Pancreas (tissue), 10 donors: ENCODE results near the gene ZNF496. TPM values are rescaled to one million over a fixed set of nuclear protein-coding genes. Genes with fewer than 3 reads are reported as not detected.

Experiments
- ATAC-seq, 4 donors: fragments of 200-7000 bp; cut with Tn5 transposase; one replicate each; pipeline versions ENCODE4 v1.8.0 to v1.9.1; 2020; ENCODE audit warnings: mild to moderate bottlenecking in 4 of 4, moderate library complexity in 4 of 4
- DNase-seq, 6 donors: peaks; one replicate each; pipeline ENCODE4 v3.0.0-alpha.2; 2020
- FAIRE-seq: peaks from 2 replicates; lab custom pipeline; 2012; peaks lifted over from hg19 to GRCh38; lab: Jason Lieb, UNC
- H3K27ac ChIP-seq, 4 donors: fragments of 200-600 bp; sonication (generic); 1 replicate in 3 of 4; 2 replicates in 1 of 4; pipeline versions ENCODE4 v1.5.0 to v1.8.0; 2020
- H3K27me3 ChIP-seq, 4 donors: fragments of 200-600 bp; one replicate each; pipeline ENCODE4 v1.8.0; 2021
- H3K36me3 ChIP-seq, 3 donors: fragments of 200-600 bp; sonication (generic) in 1 of 3; one replicate each; pipeline versions ENCODE4 v1.5.0 to v1.8.0; 2020 to 2021
- H3K4me1 ChIP-seq, 3 donors: fragments of 200-600 bp; one replicate each; pipeline ENCODE4 v1.8.0; 2021
- H3K4me3 ChIP-seq, 4 donors: fragments of 200-600 bp; sonication (generic) in 2 of 4; one replicate each; pipeline versions ENCODE4 v1.5.0 to v1.8.0; 2020 to 2021
- H3K9me3 ChIP-seq, 4 donors: fragments of 200-600 bp; one replicate each; pipeline ENCODE4 v1.8.0; 2021
- CTCF ChIP-seq, 4 donors: fragments of 200-600 bp; sonication (generic) in 3 of 4; IDR thresholded peaks; one replicate each; pipeline versions ENCODE4 v1.5.0 to v1.8.0; 2021; ENCODE audit warnings: antibody characterized with exemption in 4 of 4
- WGBS, 2 donors: extraction: QIAGEN DNeasy Blood & Tissue Kit; methylation state at CpG; one replicate each; pipeline ENCODE4 v1.1.7; 2013; 5-methylcytosine and 5-hydroxymethylcytosine counted together
- intact Hi-C, 3 donors: fragments of 100-400 bp; cut with DNase I; formaldehyde crosslinking; loops; one replicate each; pipeline versions ENCODE4 v1.11.1 to v1.14.2; 2022
- polyA plus RNA-seq, 2 donors: library from polyadenylated mRNA; stranded (reverse); fragments of 200-250 nt; gene quantifications; one replicate each; pipeline ENCODE4 v1.2.3, GENCODE V29; 2013
- total RNA-seq, 6 donors: library from RNA; stranded (reverse); fragmentation: NEBNext Ultra II Directional in 4 of 6; extraction: Animal tissue kit (Norgen Biotek cat#: 25700) in 4 of 6; gene quantifications; one replicate each; pipeline versions ENCODE4 v1.2.1 to v1.2.4, GENCODE V29; 2021 to 2023
- donor health status: healthy with polysubstance abuse.
- donor health status: DM: no; HTN: no; CAD: no; lungs with moderate emphysema.
- donor health status: DM: no; HTN: no; CAD: no.
- donor health status: control.
- donor health status: control.
- donor health status: Bipolar disorder and iron deficiency.
- donor health status: DM: yes; HTN: yes; CAD: no.
- donor health status: DM: no; HTN: no; CAD: no.
- donor health status: DM: no; HTN: no; CAD: no.
- donor health status: DM: yes; HTN: yes; CAD: no.

The ZNF496 gene
- total and polyA plus RNA-seq, 8 donors, result 11.4 to 24.4 (median 18.8) TPM

DNA sequence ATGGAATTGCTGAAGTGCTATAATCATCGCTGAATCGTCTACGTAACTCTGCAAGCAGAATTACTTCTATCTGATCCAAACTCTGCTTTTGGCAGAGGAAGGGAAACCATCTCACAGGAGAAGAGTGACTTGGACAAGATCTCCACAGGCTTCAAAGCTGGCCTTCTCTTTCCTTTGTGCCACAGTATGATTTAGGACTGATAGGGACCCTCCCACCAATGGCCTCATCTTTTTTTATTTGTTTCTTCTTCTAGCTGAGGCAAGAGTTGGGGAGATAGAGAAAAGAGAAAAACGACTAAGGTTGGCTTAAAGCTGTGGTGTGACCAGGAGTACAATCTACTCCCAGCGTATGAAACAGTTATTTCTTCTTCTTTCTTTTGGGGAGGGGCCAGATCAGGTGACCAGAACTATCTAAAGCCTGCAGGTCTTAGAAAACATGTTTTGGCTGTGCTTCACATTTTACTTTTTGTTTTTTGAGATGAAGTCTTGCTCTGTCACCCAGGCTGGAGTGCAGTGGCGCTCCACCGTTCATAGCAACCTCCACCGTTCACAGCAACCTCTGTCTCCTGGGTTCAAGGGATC is 35.0 kb downstream of the ZNF496 start:
- no peak for FAIRE-seq
- ATAC-seq, result no peak
- no peak for TF ChIP-seq CTCF (IDR thresholded peaks at IDR 0.05)

GRCh38 chr1:247295746-247296145 is 35.9 kb downstream of the ZNF496 start:
- Histone ChIP-seq H3K27ac (no peak overlapping the region), H3K4me3 (no peak overlapping the region), H3K36me3 (peaks cover 0 to 3% (median 0%) of the 10 kb centered on the region in 3 donors), H3K27me3 (no peaks in the 10 kb centered on the region), H3K9me3 (no peaks in the 10 kb centered on the region), H3K4me1 (no peaks in the 10 kb centered on the region)
- ATAC-seq (no peak), FAIRE-seq (no peak), DNase-seq (no peak)
- TF ChIP-seq CTCF (IDR thresholded peaks at IDR 0.05), result no peak
- 66 to 77% methylated on average over 5 of the region's 5 CpGs for WGBS, 2 donors
- intact Hi-C loops, result no loop called here

More for the DNA sequence above, 35.0 kb downstream of the ZNF496 start:
- WGBS, 2 donors, result 88 to 94% methylated on average over 8 of the region's 8 CpGs
- no peak overlapping the region for H3K27ac ChIP-seq
- no peaks in the 10 kb centered on the region for H3K4me1 ChIP-seq
- peaks cover 0 to 7% (median 0%) of the 10 kb centered on the region in 3 donors for H3K36me3 ChIP-seq
- H3K27me3 ChIP-seq, result no peaks in the 10 kb centered on the region
- H3K9me3 ChIP-seq, result no peaks in the 10 kb centered on the region
- DNase-seq, result no peak
- intact Hi-C loops, result no loop called here
- H3K4me3 ChIP-seq, result no peak overlapping the region

- FAIRE-seq (no peak), DNase-seq (no peak), ATAC-seq (no peak)
- 42 to 45% methylated on average over 6 of the region's 6 CpGs for WGBS, 2 donors
- H3K36me3 ChIP-seq, result no peaks in the 10 kb centered on the region
- no peaks in the 10 kb centered on the region for H3K9me3 ChIP-seq
- no peaks in the 10 kb centered on the region for H3K27me3 ChIP-seq
- H3K27ac ChIP-seq, result no peak overlapping the region
- H3K4me1 ChIP-seq, result no peaks in the 10 kb centered on the region
- H3K4me3 ChIP-seq, result no peak overlapping the region
- TF ChIP-seq CTCF (IDR thresholded peaks at IDR 0.05), result no peak
- intact Hi-C loops, result no loop called here
Observed at GRCh38 chr1:247295274-247295684, 36.4 kb downstream of the ZNF496 start.

DNA sequence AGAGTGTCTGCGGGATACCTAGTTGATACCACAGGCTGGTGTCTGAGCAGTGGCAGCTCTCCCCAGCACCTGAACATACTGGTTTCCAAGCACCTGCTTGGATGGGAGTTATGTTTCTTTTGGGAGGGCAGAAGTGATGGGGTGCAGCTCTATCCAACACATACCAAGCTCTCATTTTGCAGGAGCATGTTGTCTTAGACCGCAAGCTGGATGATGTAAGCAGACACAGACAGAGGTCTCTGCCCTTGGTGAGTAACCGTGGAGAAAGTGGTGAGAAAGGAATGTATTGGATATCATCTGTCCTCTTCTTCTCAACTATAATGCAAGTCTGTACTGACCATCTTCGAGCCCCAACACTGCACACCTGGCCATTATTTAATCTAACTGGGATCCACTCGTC is 37.4 kb downstream of the ZNF496 start:
- FAIRE-seq (no peak), DNase-seq (no peak), ATAC-seq (no peak)
- no peak for TF ChIP-seq CTCF (IDR thresholded peaks at IDR 0.05)
- Histone ChIP-seq H3K4me3 (no peak overlapping the region), H3K27ac (no peak overlapping the region), H3K4me1 (no peaks in the 10 kb centered on the region), H3K9me3 (no peaks in the 10 kb centered on the region), H3K36me3 (no peaks in the 10 kb centered on the region), H3K27me3 (no peaks in the 10 kb centered on the region)
- intact Hi-C loops, result no loop called here
- 83 to 91% methylated on average over 5 of the region's 5 CpGs for WGBS, 2 donors

DNA sequence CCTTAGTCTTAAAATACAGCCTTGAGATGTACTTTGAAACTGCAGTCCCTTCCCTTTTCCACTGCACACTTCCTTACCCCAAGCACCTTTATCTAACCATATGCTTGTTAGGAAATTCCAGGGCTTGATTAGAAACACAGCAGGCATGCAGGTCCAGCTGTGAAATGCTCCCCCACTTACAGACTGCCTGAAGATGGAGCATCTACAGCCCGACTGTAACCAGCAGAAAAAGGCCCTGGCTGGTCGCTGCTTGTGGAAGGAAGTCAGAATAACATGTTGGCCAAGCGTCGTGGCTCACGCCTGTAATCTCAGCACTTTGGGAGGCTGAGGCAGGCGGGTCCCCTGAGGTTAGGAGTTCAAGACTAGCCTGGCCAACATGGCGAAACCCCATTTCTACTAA is 38.6 kb downstream of the ZNF496 start:
- no peaks in the 10 kb centered on the region for H3K4me1 ChIP-seq
- TF ChIP-seq CTCF (IDR thresholded peaks at IDR 0.05), result no peak
- intact Hi-C loops, result no loop called here
- WGBS, 2 donors, result 79 to 88% methylated on average over 7 of the region's 7 CpGs
- ATAC-seq (no peak), DNase-seq (no peak), FAIRE-seq (no peak)
- no peaks in the 10 kb centered on the region for H3K27me3 ChIP-seq
- no peaks in the 10 kb centered on the region for H3K36me3 ChIP-seq
- no peak overlapping the region for H3K27ac ChIP-seq
- no peaks in the 10 kb centered on the region for H3K9me3 ChIP-seq
- no peak overlapping the region for H3K4me3 ChIP-seq
